Ammon's horn (tissue), 1 donor: ENCODE measurements around the gene CCDC184.

Experiments
- DNase-seq: peaks from one replicate; pipeline ENCODE4 v3.0.0-alpha.2; 2016; ENCODE audit warnings: low spot score

CCDC184 gene

GRCh38 chr12:48179466-48179865 lies 4.0 kb upstream of the CCDC184 start:
- no peak for DNase-seq

DNA sequence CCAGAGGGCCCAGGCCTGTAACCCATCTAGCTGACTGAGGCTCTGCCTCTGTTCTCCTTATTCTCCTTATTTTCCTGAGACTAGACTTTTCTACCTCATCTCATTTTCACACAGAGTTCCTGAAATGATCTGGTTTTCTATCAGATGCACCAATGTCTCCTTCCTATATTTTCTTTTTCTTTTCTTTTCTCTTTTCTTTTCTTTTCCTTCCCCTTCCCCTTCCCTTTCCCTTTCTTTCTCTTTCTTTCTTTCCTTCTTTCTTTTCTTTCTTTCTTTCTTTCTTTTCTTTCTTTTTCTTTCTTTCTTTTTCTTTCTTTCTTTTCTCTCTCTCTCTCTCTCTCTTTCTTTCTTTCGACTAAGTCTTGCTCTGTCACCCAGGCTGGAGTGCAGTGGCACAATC lies 3.0 kb upstream of the CCDC184 start:
- no peak for DNase-seq

GRCh38 chr12:48180857-48181495 lies 2.5 kb upstream of the CCDC184 start:
- DNase-seq: no peak

DNA sequence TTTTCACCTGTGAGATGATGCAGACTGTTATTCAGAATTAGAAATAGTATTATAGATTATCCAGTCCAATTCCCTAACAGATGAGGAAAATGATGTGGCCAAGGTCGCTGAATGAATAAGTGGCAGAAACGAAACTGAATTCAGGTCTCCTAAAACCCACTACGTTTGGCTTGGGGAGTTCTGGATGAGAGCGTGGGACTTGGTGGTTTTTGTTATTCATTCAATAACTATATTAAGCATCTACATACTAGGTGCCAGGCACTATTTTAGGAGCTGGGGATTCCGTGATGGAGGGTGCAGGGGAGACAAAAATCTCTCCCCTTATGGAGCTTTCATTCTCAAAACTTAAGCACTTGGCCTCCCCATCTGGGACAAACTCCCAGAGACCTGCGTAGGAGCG lies 813 bp upstream of the CCDC184 start:
- DNase-seq: no peak

- no peak for DNase-seq
Measured at GRCh38 chr12:48183876-48184548, 568 bp downstream of the CCDC184 start.

DNA sequence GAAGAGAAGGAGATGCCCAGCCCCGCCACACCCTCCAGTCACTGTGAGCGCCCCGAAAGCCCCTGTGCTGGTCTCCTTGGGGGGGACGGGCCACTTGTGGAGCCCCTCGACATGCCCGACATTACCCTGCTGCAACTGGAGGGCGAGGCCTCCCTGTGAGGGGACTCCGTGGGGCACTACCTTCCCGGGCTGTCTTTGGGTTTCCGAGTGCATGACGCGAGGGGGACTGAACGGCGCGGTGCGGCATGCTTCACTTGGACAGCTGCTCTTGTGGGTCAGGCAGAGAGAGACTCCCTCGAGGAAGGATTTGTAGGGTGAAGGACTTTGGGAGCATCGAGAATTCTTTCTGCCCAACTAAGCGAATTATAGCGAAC lies 1.1 kb downstream of the CCDC184 start:
- DNase-seq: no peak

DNA sequence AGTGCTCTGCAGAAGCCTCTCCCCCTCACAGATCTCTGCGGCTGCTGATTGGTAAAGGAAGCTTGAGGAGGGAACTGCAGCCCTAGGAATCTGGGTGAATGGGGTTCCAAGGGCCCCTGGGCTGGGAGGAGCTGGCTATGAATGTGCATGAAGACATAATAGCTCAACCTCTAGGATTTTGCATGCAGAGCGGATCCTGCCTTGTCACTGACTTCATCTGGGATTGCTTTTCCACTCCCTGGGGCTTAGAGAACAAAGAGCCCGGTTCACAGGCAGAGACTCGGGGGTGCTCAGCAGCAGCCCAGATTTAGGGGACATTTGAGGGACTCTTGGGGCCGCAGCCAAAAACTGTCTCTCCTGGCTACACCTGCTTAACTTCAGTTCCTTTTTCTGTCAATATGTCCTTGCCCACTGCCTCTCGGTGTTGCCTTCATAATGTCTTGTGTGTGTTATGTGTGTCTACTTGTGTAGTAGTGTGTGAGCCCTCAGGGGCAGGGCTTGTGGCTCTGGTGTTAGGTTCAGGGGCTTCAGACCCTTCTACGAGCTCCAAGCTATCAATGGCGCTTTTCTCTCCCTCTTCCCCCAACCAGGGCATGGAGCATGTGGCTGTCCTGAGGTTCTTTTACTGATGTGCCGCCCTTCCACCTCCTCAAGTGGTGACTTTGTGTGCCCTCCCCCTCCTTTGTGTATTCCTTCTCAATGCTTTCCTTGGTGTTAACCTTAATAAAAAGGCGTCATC lies 1.9 kb downstream of the CCDC184 start:
- peak; percentile 43 for DNase-seq

DNA sequence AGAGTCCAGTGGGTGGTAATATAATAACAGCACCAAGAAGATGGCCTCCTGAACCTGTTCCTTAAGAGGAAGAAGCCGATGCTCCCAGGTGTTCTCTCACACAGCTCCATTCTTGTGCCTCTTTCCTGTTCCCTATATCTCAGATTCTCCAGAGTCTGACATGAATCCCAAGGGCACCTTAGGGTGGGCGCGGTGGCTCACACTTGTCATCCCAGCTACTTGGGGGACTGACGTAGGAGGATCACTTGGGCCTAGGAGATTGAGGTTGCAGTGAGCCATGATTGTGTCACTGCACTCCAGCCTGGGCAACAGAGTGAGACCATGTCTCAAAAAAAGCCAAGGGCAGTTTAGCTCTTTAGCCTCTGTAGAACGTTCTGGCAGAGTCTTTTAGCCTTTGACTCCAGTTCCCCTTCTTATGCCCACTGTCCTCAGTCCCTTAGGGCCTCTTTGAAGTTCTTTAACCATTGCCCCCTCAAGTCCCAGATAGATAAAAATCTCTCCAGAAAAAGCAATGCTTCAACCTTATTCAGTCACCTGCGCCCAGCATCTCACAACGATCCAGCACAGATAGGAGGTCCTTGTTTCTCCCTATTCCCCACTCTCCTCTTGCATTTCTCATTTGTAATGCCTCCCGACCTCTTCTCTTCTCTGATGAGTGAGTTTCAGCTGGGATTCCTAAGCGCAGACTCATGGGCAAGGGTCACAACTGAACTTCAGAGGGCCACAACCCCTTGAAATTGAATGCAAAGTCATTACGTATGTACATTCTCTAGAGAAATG lies 4.7 kb downstream of the CCDC184 start:
- no peak for DNase-seq

- peak; percentile 81 for DNase-seq
Measured at GRCh38 chr12:48189331-48190125, 6.1 kb downstream of the CCDC184 start.

- no peak for DNase-seq
Measured at GRCh38 chr12:48191096-48191495, 7.7 kb downstream of the CCDC184 start.

DNA sequence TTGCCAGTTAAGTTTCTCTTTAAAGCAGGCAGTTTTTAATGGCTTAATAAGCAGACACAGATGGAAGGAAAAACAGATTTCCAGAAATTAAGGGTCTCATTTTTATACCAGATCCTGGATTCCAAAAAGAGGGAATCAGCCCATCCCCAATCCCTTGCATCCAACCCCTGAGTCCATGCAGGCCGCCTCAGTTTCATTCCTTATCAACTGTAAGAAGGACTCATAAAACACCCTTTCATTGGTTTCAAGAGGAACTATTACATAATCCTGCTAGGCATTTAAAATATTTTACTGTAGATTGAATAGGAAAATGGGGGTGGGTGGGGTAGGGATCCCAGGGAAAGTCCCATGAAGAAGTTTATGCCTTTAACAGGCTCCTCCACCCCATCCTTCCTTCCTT lies 9.4 kb downstream of the CCDC184 start:
- DNase-seq: no peak

GRCh38 chr12:48193623-48194022 lies 10.2 kb downstream of the CCDC184 start:
- DNase-seq: no peak

DNA sequence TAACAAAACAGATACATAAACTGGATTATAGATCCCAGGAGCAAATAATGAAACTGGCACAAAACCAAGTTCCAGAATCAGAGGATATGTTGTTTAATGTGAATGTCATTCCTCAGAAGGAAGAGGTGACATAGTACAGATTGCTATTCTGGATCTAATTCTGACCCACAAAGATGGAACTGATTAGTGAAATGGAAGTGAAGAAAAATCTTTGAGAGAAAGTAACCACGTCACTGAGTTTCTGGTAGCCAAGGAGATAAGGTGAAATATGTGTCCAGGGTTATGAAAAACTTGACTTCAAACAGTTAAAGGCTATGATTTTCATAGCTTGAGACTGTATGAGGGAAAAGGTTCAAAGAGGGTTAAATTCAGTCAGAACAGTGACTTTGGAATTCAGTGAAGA lies 11.4 kb downstream of the CCDC184 start:
- no peak for DNase-seq

GRCh38 chr12:48197549-48197970 lies 14.1 kb downstream of the CCDC184 start:
- DNase-seq: peak; percentile 54

- peak; percentile 97 for DNase-seq
Measured at GRCh38 chr12:48197971-48198671, 14.7 kb downstream of the CCDC184 start.

DNA sequence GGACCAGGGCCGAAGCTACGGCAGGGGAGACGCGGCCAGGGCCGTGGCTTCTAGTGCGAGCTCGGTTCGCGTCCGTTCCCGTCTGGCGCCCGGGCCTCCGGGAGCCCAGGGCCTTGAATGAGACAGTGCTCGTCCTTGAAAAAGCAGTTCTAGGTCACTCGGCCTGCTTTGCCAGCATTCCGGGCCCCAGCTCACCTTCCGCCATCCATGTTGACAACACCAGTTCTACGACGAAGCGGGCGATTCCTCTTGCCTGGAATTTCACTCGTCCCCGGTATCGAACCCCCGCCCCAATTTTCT lies 15.2 kb downstream of the CCDC184 start:
- peak; percentile 27 for DNase-seq

- DNase-seq: no peak
Measured at GRCh38 chr12:48198985-48199384, 15.5 kb downstream of the CCDC184 start.

DNA sequence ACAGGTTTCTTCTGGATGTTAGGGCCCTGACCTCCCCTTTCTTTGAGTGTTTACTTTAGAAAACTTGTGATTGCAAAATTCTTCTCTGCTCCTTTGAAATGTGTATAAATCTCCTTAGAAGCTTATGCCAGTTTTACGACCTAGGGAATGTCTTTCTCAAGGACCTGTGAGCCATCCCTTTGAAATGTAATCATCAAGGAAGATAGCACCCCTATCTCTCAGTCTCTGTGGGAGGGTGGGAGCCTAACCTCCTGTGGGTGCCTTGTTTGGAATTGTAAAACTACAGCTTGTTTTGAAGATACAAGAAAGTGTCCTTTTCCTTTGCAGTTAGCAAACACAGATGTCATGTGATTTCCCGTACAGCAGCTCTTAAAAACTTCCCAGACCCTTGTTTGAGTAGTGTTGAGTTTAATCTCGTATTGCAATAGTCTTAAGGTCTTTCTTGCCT lies 16.4 kb downstream of the CCDC184 start:
- no peak for DNase-seq

DNA sequence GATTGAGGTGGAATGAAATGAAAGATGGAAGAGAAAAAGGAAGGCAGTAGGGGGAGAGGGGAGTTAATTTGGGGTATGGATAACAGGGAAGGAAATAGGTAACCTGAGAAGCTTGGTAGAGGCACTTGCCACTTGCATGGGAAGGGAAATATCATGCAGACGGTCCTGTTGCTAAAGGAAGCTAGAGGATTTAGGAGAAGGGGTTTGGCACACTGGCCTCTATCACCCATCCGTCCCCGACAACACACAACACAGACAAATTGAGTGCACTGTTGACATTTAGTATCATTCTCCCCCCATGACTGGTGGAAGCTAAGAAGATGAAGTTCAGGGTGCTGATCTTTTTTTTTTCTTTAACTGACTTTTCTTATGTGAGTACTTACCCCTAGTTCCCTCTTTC lies 17.6 kb downstream of the CCDC184 start:
- DNase-seq: no peak

GRCh38 chr12:48201516-48201915 lies 18.1 kb downstream of the CCDC184 start:
- DNase-seq: no peak

- no peak for DNase-seq
Measured at GRCh38 chr12:48202766-48203165, 19.3 kb downstream of the CCDC184 start.
